Fibroblast of the aortic adventitia (primary cell): ENCODE data around the gene COL11A1. TPM values are rescaled to one million over a fixed set of nuclear protein-coding genes. Genes with fewer than 3 reads are reported as not detected.

ENCODE experiments used
- DNase-seq: peaks from one replicate; pipeline ENCODE4 v3.0.0-alpha.2; 2010; ENCODE audit warnings: low read depth
- H3K4me3 ChIP-seq: 2 replicates; pipeline ENCODE4 v1.5.1; 2011; ENCODE audit warnings: low read depth, mild to moderate bottlenecking, control low read depth, low read length, moderate library complexity
- total RNA-seq: library from RNA; depleted of rRNA; stranded (reverse); fragments of >200 nt; gene quantifications from 2 replicates; pipeline ENCODE4 v1.2.3, GENCODE V29; 2012; ENCODE audit warnings: low replicate concordance
- TF ChIP-seq, protein P1 (sequence below): IDR thresholded peaks from 2 replicates; pipeline ENCODE4 v1.5.1; 2011; ENCODE audit warnings: mild to moderate bottlenecking, low read length, control low read depth, inconsistent platforms; ENCODE audit not compliant: insufficient read depth

Gene COL11A1
- total RNA-seq, 1 donor, result 0.45 TPM

DNA sequence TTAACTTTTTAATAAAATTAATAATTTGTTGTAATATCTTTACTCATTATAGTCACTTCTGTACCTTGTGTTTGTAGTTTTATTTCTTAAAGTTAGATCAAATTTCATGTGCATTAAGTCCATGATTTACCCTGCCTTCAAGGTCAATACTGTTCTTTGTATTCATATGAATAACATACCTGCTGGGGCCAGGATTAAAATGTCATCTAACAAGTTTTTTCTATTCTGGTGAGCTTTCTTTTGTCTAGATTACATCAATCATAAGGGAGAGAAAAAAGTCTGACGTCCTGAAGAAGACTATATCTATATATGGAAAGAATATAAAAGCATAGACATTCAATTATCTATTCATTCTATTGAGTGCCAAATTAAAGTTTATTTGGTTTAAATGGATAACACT is 232.6 kb downstream of the COL11A1 start:
- DNase-seq, result no peak
- TF ChIP-seq, protein P1, sequence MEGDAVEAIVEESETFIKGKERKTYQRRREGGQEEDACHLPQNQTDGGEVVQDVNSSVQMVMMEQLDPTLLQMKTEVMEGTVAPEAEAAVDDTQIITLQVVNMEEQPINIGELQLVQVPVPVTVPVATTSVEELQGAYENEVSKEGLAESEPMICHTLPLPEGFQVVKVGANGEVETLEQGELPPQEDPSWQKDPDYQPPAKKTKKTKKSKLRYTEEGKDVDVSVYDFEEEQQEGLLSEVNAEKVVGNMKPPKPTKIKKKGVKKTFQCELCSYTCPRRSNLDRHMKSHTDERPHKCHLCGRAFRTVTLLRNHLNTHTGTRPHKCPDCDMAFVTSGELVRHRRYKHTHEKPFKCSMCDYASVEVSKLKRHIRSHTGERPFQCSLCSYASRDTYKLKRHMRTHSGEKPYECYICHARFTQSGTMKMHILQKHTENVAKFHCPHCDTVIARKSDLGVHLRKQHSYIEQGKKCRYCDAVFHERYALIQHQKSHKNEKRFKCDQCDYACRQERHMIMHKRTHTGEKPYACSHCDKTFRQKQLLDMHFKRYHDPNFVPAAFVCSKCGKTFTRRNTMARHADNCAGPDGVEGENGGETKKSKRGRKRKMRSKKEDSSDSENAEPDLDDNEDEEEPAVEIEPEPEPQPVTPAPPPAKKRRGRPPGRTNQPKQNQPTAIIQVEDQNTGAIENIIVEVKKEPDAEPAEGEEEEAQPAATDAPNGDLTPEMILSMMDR, result no peak
- no peak overlapping the region for H3K4me3 ChIP-seq

DNA sequence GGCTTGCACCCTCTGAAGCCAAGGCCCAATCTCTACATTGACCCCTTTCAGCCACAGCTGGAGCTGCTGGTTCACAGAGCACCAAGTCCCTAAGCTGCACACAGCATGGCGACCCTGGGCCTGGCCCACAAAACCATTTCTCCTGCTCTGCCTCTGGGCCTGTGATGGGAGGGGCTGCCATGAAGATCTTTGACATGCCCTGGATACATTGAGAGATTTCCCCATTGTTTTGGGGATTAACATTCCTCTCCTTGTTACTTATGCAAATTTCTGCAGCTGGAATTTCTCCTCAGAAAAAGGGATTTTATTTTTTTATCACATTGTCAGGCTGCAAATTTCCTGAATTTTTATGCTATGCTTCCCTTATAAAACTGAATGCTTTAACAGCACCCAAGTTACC is 235.8 kb downstream of the COL11A1 start:
- TF ChIP-seq, protein P1, result no peak
- H3K4me3 ChIP-seq, result no peak overlapping the region

DNA sequence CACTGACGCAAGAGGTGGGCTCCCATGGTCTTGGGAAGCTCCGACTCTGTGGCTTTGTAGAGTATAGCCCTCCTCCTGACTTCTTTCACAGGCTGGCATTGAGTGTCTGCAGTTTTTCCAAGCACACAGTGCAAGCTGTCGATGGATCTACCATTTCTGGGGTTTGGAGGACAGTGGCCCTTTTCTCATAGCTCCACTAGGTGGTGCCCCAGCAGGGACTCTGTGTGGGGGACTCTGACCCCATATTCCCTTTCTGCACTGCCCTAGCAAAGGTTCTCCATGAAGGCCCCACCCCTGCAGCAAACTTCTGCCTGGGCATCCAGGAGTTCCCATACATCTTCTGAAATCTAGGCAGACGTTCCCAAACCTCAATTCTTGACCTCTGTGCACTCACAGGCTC is 236.2 kb downstream of the COL11A1 start:
- DNase-seq, result no peak
- TF ChIP-seq, protein P1, result no peak
- H3K4me3 ChIP-seq, result no peak overlapping the region

More for the DNA sequence above, 235.8 kb downstream of the COL11A1 start:
- no peak for DNase-seq

DNA sequence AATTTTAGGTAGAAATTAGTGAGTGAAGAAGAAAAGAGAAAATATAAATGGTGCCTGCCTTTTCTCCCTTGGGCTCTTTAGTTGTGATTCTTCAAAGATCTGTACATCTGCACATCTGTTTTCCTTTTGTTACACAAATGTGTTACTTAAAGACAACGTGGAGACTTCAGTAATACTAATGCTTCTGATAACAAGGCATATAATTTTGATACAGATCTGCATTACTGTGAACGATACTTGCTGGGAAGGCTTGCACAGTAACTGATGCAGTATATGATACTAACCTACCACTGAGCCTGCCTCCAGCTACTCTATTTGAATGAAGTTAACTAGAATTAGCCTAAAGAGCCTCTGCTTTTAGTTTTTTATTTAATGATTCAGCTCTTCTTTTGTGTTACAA is 244.6 kb downstream of the COL11A1 start:
- TF ChIP-seq, protein P1, result no peak
- DNase-seq, result no peak
- H3K4me3 ChIP-seq, result no peak overlapping the region

DNA sequence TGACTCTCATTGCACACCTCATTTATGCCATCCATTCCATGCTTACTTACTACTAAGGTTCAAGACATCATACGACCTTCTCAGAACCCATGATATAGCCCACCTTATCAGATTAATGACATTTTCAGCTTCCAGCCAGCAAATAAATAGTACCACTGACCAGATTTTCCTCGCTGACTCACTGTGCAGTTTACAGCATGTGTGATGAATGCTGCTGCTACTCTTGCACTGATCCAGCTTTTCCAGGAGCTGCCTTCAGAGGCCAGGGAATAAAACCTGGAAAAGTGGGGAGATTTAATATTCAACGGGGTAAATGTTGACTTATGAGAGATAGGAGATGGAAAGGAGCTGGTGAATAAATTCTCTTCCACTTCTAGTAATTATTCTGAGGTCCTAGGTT is 247.1 kb downstream of the COL11A1 start:
- TF ChIP-seq, protein P1, result no peak
- DNase-seq, result peak; percentile 11
- H3K4me3 ChIP-seq, result no peak overlapping the region

DNA sequence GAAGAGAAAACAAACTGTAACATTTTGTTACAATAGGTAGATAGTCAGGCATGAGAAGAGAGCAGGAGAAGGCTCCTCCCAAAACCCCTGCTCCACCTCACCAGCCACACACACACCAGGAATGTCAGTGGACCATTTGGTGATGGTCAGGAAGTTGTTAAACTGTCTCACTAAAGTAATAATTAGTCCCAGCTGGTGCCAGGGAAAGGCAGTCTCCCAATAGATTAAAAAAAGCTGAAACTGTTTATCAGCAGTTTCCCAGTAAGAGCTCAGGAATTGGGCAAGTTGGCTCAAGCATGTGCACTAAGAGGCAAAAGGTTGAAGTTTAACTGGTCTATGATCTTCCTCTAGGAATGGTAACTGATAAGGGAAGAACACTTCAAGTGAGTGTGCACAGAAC is 249.6 kb downstream of the COL11A1 start:
- no peak overlapping the region for H3K4me3 ChIP-seq
- DNase-seq, result peak; percentile 27
- TF ChIP-seq, protein P1, result no peak

DNA sequence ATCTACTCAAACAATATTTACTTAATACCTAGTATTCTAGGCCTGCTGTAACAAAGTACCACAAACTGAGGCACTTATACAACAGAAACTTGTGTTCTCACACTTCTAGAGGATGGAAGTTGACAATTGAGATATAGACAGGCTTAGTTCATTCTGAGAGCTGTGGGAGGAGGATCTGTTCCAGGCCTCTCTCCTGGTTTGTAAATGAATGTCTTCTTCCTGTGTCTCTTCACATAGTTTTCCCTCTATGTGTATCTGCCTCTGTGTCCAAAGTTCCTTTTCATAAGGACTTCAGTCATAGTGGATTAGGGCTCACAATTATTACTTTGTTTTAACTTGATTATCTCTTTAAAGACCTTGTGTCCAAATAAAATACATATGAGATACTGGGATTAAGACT is 251.1 kb downstream of the COL11A1 start:
- no peak for DNase-seq
- H3K4me3 ChIP-seq, result no peak overlapping the region
- TF ChIP-seq, protein P1, result no peak
